ENCODE results near the gene BHMT. TPM values are rescaled to one million over a fixed set of nuclear protein-coding genes. Genes with fewer than 3 reads are reported as not detected.
"Not testable (repeated sequence)": the region's sequence is repeated elsewhere in the genome, so short reads cannot be mapped to it uniquely, and the experiment has no call there.

Gene BHMT
- polyA plus RNA-seq, 10 donors: 0.15 to 0.98 (median 0.29) TPM; not detected in 3

DNA sequence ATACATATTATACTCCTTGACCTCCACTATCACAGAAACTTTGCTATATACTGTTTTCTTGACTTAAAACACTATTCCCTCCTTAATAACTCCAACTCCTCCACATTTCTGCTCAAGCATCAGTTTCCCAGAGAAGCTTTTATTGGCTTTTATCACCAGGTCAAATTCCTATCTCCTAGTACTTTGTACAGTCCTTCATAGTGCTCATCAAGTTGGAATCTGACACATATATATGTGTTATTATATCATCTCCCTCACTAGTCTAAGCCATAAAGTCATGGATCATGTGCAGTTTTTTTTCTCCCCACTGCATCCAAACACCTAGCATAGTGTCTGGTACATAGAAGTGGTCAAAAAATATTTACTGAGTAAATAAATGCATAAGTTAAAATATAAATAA, 59.1 kb downstream of the BHMT start:
- DNase-seq: no peak

DNA sequence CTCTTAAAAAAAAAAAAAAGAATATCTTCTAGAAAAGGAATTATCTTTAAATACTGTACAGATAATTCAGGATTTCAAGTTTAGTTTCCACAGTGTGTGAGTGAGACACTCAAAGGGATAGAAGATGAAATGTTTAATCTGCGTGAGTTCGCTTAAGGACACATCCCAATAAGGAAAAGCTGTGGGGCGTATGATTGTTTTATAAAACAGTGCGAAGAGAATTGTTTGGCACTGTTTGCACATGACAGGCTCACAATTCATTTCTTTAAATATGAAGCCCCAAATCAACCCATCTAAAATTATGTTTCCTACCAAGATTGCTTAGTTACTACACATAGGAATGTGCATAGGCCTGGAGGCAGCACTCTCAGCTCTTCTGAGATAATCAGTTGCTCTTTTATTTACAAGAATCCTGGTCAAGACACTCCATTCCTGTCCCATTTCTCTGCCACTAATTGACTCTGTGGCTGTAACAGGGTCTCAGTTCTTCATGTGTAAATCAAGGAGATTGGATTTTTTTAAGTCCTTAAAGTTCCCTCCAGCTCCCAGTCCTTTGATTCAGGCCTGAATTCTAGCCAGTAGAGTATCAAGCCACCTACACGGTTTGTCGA, 60.1 kb downstream of the BHMT start:
- no peak for DNase-seq

DNA sequence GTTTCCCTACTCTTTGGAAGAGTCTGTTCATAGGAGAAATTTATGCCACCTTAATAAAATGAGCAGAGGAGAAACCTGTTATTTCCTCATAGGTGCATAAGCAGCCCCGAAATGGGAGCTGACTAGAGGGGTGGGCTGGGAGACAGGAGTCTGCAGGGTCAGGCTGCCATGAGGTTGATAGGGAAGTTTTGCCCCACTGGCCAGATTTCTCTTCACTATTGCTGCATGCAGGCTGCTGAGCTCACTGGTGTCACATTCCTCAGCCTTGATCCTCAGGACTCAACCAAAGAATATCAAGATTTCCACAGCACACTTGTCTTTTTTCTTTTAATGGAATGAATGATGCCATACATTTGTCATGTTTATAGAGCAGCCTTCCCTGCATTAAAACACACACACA, 60.7 kb downstream of the BHMT start:
- DNase-seq: no peak

DNA sequence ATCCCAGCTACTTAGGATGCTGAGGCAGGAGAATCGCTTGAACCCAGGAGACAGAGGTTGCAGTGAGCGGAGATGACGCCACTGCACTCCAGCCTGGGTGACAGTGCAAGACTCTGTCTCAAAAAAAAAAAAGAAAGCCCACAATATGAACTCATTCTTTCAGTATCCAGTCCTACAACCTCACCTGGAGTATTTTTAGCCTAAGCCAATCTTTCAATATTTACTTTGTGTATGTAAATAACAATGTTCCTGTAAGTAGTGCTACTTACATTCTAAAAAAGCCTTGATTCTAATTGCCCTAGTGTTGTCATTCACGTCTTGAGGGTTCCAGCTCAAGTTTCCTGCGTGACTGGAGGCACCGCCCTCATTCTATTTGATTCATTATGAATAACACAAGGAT, 62.0 kb downstream of the BHMT start:
- no peak for DNase-seq

DNA sequence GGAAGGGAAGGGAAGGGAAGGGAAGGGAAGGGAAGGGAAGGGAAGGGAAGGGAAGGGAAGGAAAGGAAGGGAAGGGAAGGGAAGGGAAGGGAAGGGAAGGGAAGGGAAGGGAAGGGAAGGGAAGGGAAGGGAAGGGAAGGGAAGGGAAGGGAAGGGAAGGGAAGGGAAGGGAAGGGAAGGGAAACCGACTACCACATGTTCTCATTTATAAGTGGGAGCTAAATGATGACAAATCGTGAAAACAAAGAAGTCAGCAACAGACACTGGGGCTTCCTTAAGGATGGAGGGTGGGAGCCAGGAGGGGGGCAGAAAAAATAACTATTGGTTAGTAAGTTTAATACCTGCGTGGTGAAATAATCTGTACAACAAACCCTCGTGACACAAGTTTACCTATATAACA, 68.8 kb downstream of the BHMT start:
- DNase-seq: not testable (repeated sequence)

GRCh38 chr5:79181419-79182022, 69.9 kb downstream of the BHMT start:
- no peak for DNase-seq

Other genes with a start within 250 kb of the BHMT start
- 10 to 100 TPM; 17.6 to 25.2 (median 20.8) TPM for gene ARSB, start 126.5 kb upstream of the BHMT start, polyA plus RNA-seq (ENCODE audit: insufficient read length in 10 of 10)
- gene DMGDH, start 42.1 kb upstream of the BHMT start, polyA plus RNA-seq (ENCODE audit: insufficient read length in 10 of 10): 1 to 10 TPM; 1.8 to 4.3 (median 2.4) TPM
- 1 to 10 TPM; 2.1 to 5.9 (median 4.5) TPM for gene BHMT2, start 42.0 kb upstream of the BHMT start, polyA plus RNA-seq (ENCODE audit: insufficient read length in 10 of 10)
- 10 to 100 TPM in 7 of 10 donors, 1 to 10 TPM in 3; 8.5 to 12.4 (median 11.3) TPM for gene JMY, start 124.3 kb downstream of the BHMT start, polyA plus RNA-seq (ENCODE audit: insufficient read length in 10 of 10)

Data from muscle of back (tissue), 11 donors.